ENCODE measurements around the gene MICAL3. TPM values are rescaled to one million over a fixed set of nuclear protein-coding genes. Genes with fewer than 3 reads are reported as not detected.

Gene MICAL3
- polyA plus RNA-seq, 1 of the 3 experiments (the other 2 are of a cell fraction) = 83.1 TPM

GRCh38 chr22:18058371-18059093 is 34.2 kb upstream of the MICAL3 start:
- no peaks in the 10 kb centered on the region for H4K20me1 ChIP-seq (ENCODE audit: insufficient read depth)
- H3K4me1 ChIP-seq (ENCODE audit: control insufficient read depth in 1 of 2, insufficient read depth in 2 of 2, low read depth in 1 of 2, low read length in 1 of 2) = peaks cover 15 to 33% of the 10 kb centered on the region in 2 experiments; a peak in 3 of 4 replicates
- H3F3A ChIP-seq (replicated peaks; ENCODE audit: insufficient read depth) = peaks cover 15% of the 10 kb centered on the region
- TF ChIP-seq POLR2AphosphoS5 (IDR thresholded peaks at IDR 0.05; ENCODE audit: low read depth, low read length) (no peak), IRF3 (IDR thresholded peaks at IDR 0.05; ENCODE audit: low read depth, low read length) (no peak)
- no peak overlapping the region for H3K4me3 ChIP-seq (ENCODE audit: low read depth in 2 of 2, low read length in 1 of 2)
- no peaks in the 10 kb centered on the region for H3K36me3 ChIP-seq (replicated peaks in 1 of 2; ENCODE audit: control insufficient read depth in 1 of 2, insufficient read depth in 2 of 2, low read length in 1 of 2)
- no peaks in the 10 kb centered on the region for H3K27me3 ChIP-seq (ENCODE audit: insufficient read depth)
- no peak overlapping the region for H3K4me2 ChIP-seq
- H3K27ac ChIP-seq (ENCODE audit: low read depth in 2 of 2, low read length in 1 of 2) = peak overlapping the region in 1 of 2 experiments; percentile 92; a peak in 1 of 4 replicates
- no peak overlapping the region for H3K9ac ChIP-seq
- H3K79me2 ChIP-seq (ENCODE audit: insufficient read depth) = no peaks in the 10 kb centered on the region
- H2AFZ ChIP-seq (ENCODE audit: low read depth) = no peak overlapping the region
- no peaks in the 10 kb centered on the region for H3K9me2 ChIP-seq
- 95% methylated on average over 5 of the region's 7 CpGs for WGBS (ENCODE audit: low lambda C conversion rate)
- CTCF ChIA-PET = interaction anchor here (0.7 to 2.2 kb wide), 3 partner anchors 13 to 24 kb away, joined by 3 to 10 read pairs (median 3); no protein-coding TSS in a partner anchor
- no peak for DNase-seq
- H3K9me3 ChIP-seq = no peaks in the 10 kb centered on the region
- POLR2A ChIA-PET = no interaction called here

GRCh38 chr22:18057568-18058209 is 33.3 kb upstream of the MICAL3 start:
- Histone ChIP-seq H3K4me1 (ENCODE audit: control insufficient read depth in 1 of 2, insufficient read depth in 2 of 2, low read depth in 1 of 2, low read length in 1 of 2) (peaks cover 15 to 33% of the 10 kb centered on the region in 2 experiments; a peak in 3 of 4 replicates), H3K9ac (no peak overlapping the region), H3K4me3 (ENCODE audit: low read depth in 2 of 2, low read length in 1 of 2) (no peak overlapping the region), H3K79me2 (ENCODE audit: insufficient read depth) (no peaks in the 10 kb centered on the region), H3K36me3 (replicated peaks in 1 of 2; ENCODE audit: control insufficient read depth in 1 of 2, insufficient read depth in 2 of 2, low read length in 1 of 2) (no peaks in the 10 kb centered on the region), H4K20me1 (ENCODE audit: insufficient read depth) (no peaks in the 10 kb centered on the region), H3K9me3 (no peaks in the 10 kb centered on the region), H3K9me2 (no peaks in the 10 kb centered on the region), H3K27me3 (ENCODE audit: insufficient read depth) (no peaks in the 10 kb centered on the region), H2AFZ (ENCODE audit: low read depth) (no peak overlapping the region), H3K27ac (ENCODE audit: low read depth in 2 of 2, low read length in 1 of 2) (peak overlapping the region; percentile 29 to 92; a peak in 3 of 4 replicates), H3K4me2 (peak overlapping the region; percentile 70; the same call in 1 of the 2 replicates), H3F3A (replicated peaks; ENCODE audit: insufficient read depth) (peaks cover 15% of the 10 kb centered on the region)
- 30% methylated on average over 4 of the region's 4 CpGs for WGBS (ENCODE audit: low lambda C conversion rate)
- TF ChIP-seq JUND (IDR thresholded peaks at IDR 0.05) (peak; percentile 81), FOSL2 (IDR thresholded peaks at IDR 0.05; ENCODE audit: borderline replicate concordance, low read depth) (peak; percentile 84), YY1 (IDR thresholded peaks at IDR 0.05; ENCODE audit: low read depth) (no peak), MAX (IDR thresholded peaks at IDR 0.05; ENCODE audit: low read depth) (peak; percentile 63), TCF12 (IDR thresholded peaks at IDR 0.05) (peak; percentile 75), MEF2A (IDR thresholded peaks at IDR 0.05; ENCODE audit: borderline replicate concordance, low read depth) (peak; percentile 72; the same call in 1 of the 2 replicates), EP300 (IDR thresholded peaks at IDR 0.05; ENCODE audit: borderline replicate concordance in 1 of 2, low read depth in 1 of 2, low read length in 1 of 2) (peak in 1 of 2 experiments; percentile 68; a peak in 1 of 4 replicates), FOXM1 (IDR thresholded peaks at IDR 0.05; ENCODE audit: low read depth) (no peak), NFIC (IDR thresholded peaks at IDR 0.05; ENCODE audit: borderline replicate concordance) (peak; percentile 88), CTCF (IDR thresholded peaks at IDR 0.05) (no peak)
- POLR2A ChIA-PET = no interaction called here
- CTCF ChIA-PET = interaction anchor here (2.2 to 2.9 kb wide), 2 partner anchors 18 to 19 kb away, joined by 10 to 24 read pairs; no protein-coding TSS in a partner anchor
- DNase-seq = no peak
